Measurements from ENCODE around the gene HLF. TPM values are rescaled to one million over a fixed set of nuclear protein-coding genes. Genes with fewer than 3 reads are reported as not detected.

The HLF gene
- total and polyA plus RNA-seq, 7 experiments from 2014 or later, result 0.18 to 2.6 (median 0.36) TPM; not detected in 1

GRCh38 chr17:55354941-55355340 is 90.2 kb downstream of the HLF start:
- no peak overlapping the region for H3K4me3 ChIP-seq (ENCODE audit: low read length)
- no peaks in the 10 kb centered on the region for H3K9me3 ChIP-seq (ENCODE audit: control insufficient read depth in 2 of 3, low read length in 3 of 3)
- intact Hi-C loops (cut with micrococcal nuclease), result no loop called here
- no peak overlapping the region for H3K27ac ChIP-seq (ENCODE audit: low read depth, low read length)
- Mint-ChIP-seq H3K36me3 (no peaks in the 10 kb centered on the region), H3K27ac (no peak overlapping the region), H3K27me3 (peaks cover 5 to 31% (median 6%) of the 10 kb centered on the region in 5 donors), H3K9me3 (peaks cover 0 to 2% (median 0%) of the 10 kb centered on the region in 11 donors), H3K4me1 (peaks cover 0 to 24% (median 2%) of the 10 kb centered on the region in 7 donors), H3K4me3 (no peak overlapping the region)
- no peaks in the 10 kb centered on the region for H3K27me3 ChIP-seq (ENCODE audit: control insufficient read depth in 2 of 2, insufficient read depth in 2 of 2, low read length in 2 of 2)
- POLR2A ChIA-PET, result no interaction called here
- CTCF ChIA-PET, result interaction anchor here (1.5 to 3.1 kb wide), 3 partner anchors 7 to 159 kb away, joined by 4 to 9 read pairs (median 4); no protein-coding TSS in a partner anchor
- DNase-seq (no peak), ATAC-seq (no peak)
- no peaks in the 10 kb centered on the region for H3K36me3 ChIP-seq (ENCODE audit: control insufficient read depth in 2 of 3, insufficient read depth in 3 of 3, low read length in 3 of 3)
- H3K4me1 ChIP-seq (ENCODE audit: control insufficient read depth in 2 of 2, insufficient read depth in 2 of 2, low read length in 2 of 2), result no peaks in the 10 kb centered on the region

- peaks cover 6 to 15% (median 12%) of the 10 kb centered on the region in 11 donors for H3K9me3 Mint-ChIP-seq
- Histone ChIP-seq H3K9me3 (ENCODE audit: control insufficient read depth in 2 of 3, low read length in 3 of 3) (peaks cover 0 to 9% (median 0%) of the 10 kb centered on the region in 3 experiments), H3K4me3 (ENCODE audit: low read length) (no peak overlapping the region), H3K4me1 (ENCODE audit: control insufficient read depth in 2 of 2, insufficient read depth in 2 of 2, low read length in 2 of 2) (no peaks in the 10 kb centered on the region), H3K36me3 (ENCODE audit: control insufficient read depth in 2 of 3, insufficient read depth in 3 of 3, low read length in 3 of 3) (no peaks in the 10 kb centered on the region), H3K27ac (ENCODE audit: low read depth, low read length) (no peak overlapping the region), H3K27me3 (ENCODE audit: control insufficient read depth in 2 of 2, insufficient read depth in 2 of 2, low read length in 2 of 2) (no peaks in the 10 kb centered on the region)
- ATAC-seq (peak; percentile 87), DNase-seq (peak in 8 of 9 donors; percentile 18 to 62 (median 48))
- H3K27me3 Mint-ChIP-seq, result peaks cover 14 to 41% (median 15%) of the 10 kb centered on the region in 5 donors
- intact Hi-C loops (cut with micrococcal nuclease), result loop anchor here (1.0 to 2.0 kb wide), 3 partner anchors 64 to 363 kb away; partner anchors contain the start of gene MMD (in 1 of the 2)
- peaks cover 0 to 7% (median 6%) of the 10 kb centered on the region in 5 donors for H3K36me3 Mint-ChIP-seq
- H3K27ac Mint-ChIP-seq, result no peak overlapping the region
- ChIA-PET POLR2A (no interaction called here), CTCF (interaction anchor here (1.0 to 3.1 kb wide), 5 partner anchors 9 to 363 kb away, joined by 3 to 9 read pairs (median 5); no protein-coding TSS in a partner anchor)
- no peak overlapping the region for H3K4me3 Mint-ChIP-seq
- H3K4me1 Mint-ChIP-seq, result peaks cover 0 to 11% (median 2%) of the 10 kb centered on the region in 7 donors
Observed at GRCh38 chr17:55356434-55357328, 91.9 kb downstream of the HLF start.

- Mint-ChIP-seq H3K4me3 (no peak overlapping the region), H3K27ac (no peak overlapping the region), H3K4me1 (peaks cover 0 to 5% (median 2%) of the 10 kb centered on the region in 7 donors), H3K27me3 (peaks cover 19 to 29% (median 21%) of the 10 kb centered on the region in 5 donors), H3K9me3 (peaks cover 7 to 20% (median 14%) of the 10 kb centered on the region in 11 donors), H3K36me3 (peaks cover 0 to 7% (median 6%) of the 10 kb centered on the region in 5 donors)
- Histone ChIP-seq H3K27me3 (ENCODE audit: control insufficient read depth in 2 of 2, insufficient read depth in 2 of 2, low read length in 2 of 2) (no peaks in the 10 kb centered on the region), H3K4me3 (ENCODE audit: low read length) (no peak overlapping the region), H3K36me3 (ENCODE audit: control insufficient read depth in 2 of 3, insufficient read depth in 3 of 3, low read length in 3 of 3) (no peaks in the 10 kb centered on the region), H3K4me1 (ENCODE audit: control insufficient read depth in 2 of 2, insufficient read depth in 2 of 2, low read length in 2 of 2) (no peaks in the 10 kb centered on the region), H3K27ac (ENCODE audit: low read depth, low read length) (no peak overlapping the region), H3K9me3 (ENCODE audit: control insufficient read depth in 2 of 3, low read length in 3 of 3) (peaks cover 0 to 9% (median 0%) of the 10 kb centered on the region in 3 experiments)
- intact Hi-C loops (cut with micrococcal nuclease), result no loop called here
- ChIA-PET CTCF (interaction anchor here (0.8 to 1.8 kb wide), 2 partner anchors 9 to 13 kb away, joined by 3 to 6 read pairs; no protein-coding TSS in a partner anchor), POLR2A (no interaction called here)
- ATAC-seq (no peak), DNase-seq (no peak)
Observed at GRCh38 chr17:55360971-55361370, 96.2 kb downstream of the HLF start.

GRCh38 chr17:55363033-55363432 is 98.3 kb downstream of the HLF start:
- Mint-ChIP-seq H3K4me1 (no peaks in the 10 kb centered on the region), H3K27me3 (peaks cover 14 to 31% (median 16%) of the 10 kb centered on the region in 5 donors), H3K27ac (no peak overlapping the region), H3K9me3 (peaks cover 7 to 20% (median 14%) of the 10 kb centered on the region in 11 donors), H3K36me3 (peaks cover 0 to 7% (median 6%) of the 10 kb centered on the region in 5 donors), H3K4me3 (no peak overlapping the region)
- Histone ChIP-seq H3K27me3 (ENCODE audit: control insufficient read depth in 2 of 2, insufficient read depth in 2 of 2, low read length in 2 of 2) (no peaks in the 10 kb centered on the region), H3K4me3 (ENCODE audit: low read length) (no peak overlapping the region), H3K36me3 (ENCODE audit: control insufficient read depth in 2 of 3, insufficient read depth in 3 of 3, low read length in 3 of 3) (no peaks in the 10 kb centered on the region), H3K27ac (ENCODE audit: low read depth, low read length) (no peak overlapping the region), H3K4me1 (ENCODE audit: control insufficient read depth in 2 of 2, insufficient read depth in 2 of 2, low read length in 2 of 2) (no peaks in the 10 kb centered on the region), H3K9me3 (ENCODE audit: control insufficient read depth in 2 of 3, low read length in 3 of 3) (peaks cover 0 to 9% (median 0%) of the 10 kb centered on the region in 3 experiments)
- CTCF ChIA-PET, result interaction anchor here (1.1 kb wide), 1 partner anchor 9 kb away, joined by 3 read pairs; no protein-coding TSS in a partner anchor
- no peak for ATAC-seq
- POLR2A ChIA-PET, result no interaction called here
- intact Hi-C loops (cut with micrococcal nuclease), result no loop called here
- DNase-seq, result no peak

- no peak overlapping the region for H3K4me3 Mint-ChIP-seq
- ATAC-seq (no peak), DNase-seq (no peak)
- ChIA-PET POLR2A (no interaction called here), CTCF (no interaction called here)
- Histone ChIP-seq H3K27ac (ENCODE audit: low read depth, low read length) (no peak overlapping the region), H3K36me3 (ENCODE audit: control insufficient read depth in 2 of 3, insufficient read depth in 3 of 3, low read length in 3 of 3) (no peaks in the 10 kb centered on the region), H3K27me3 (ENCODE audit: control insufficient read depth in 2 of 2, insufficient read depth in 2 of 2, low read length in 2 of 2) (no peaks in the 10 kb centered on the region), H3K4me3 (ENCODE audit: low read length) (no peak overlapping the region), H3K4me1 (ENCODE audit: control insufficient read depth in 2 of 2, insufficient read depth in 2 of 2, low read length in 2 of 2) (no peaks in the 10 kb centered on the region), H3K9me3 (ENCODE audit: control insufficient read depth in 2 of 3, low read length in 3 of 3) (peaks cover 0 to 6% (median 0%) of the 10 kb centered on the region in 3 experiments)
- peaks cover under 1 to 14% (median 6%) of the 10 kb centered on the region in 11 donors for H3K9me3 Mint-ChIP-seq
- H3K27ac Mint-ChIP-seq, result no peak overlapping the region
- H3K36me3 Mint-ChIP-seq, result peaks cover 0 to 4% (median 2%) of the 10 kb centered on the region in 5 donors
- peaks cover 9 to 27% (median 10%) of the 10 kb centered on the region in 5 donors for H3K27me3 Mint-ChIP-seq
- intact Hi-C loops (cut with micrococcal nuclease), result no loop called here
- H3K4me1 Mint-ChIP-seq, result peaks cover 0 to 5% (median 0%) of the 10 kb centered on the region in 7 donors
Observed at GRCh38 chr17:55366020-55366481, 101.3 kb downstream of the HLF start.

- ChIA-PET CTCF (no interaction called here), POLR2A (no interaction called here)
- no peaks in the 10 kb centered on the region for H3K4me1 ChIP-seq (ENCODE audit: control insufficient read depth in 2 of 2, insufficient read depth in 2 of 2, low read length in 2 of 2)
- H3K27me3 Mint-ChIP-seq, result peaks cover 0 to 17% (median 3%) of the 10 kb centered on the region in 5 donors
- H3K27ac ChIP-seq (ENCODE audit: low read depth, low read length), result no peak overlapping the region
- no peak overlapping the region for H3K27ac Mint-ChIP-seq
- no peaks in the 10 kb centered on the region for H3K36me3 ChIP-seq (ENCODE audit: control insufficient read depth in 2 of 3, insufficient read depth in 3 of 3, low read length in 3 of 3)
- H3K4me3 ChIP-seq (ENCODE audit: low read length), result no peak overlapping the region
- intact Hi-C loops (cut with micrococcal nuclease), result no loop called here
- peaks cover under 1 to 22% (median 8%) of the 10 kb centered on the region in 11 donors for H3K9me3 Mint-ChIP-seq
- H3K27me3 ChIP-seq (ENCODE audit: control insufficient read depth in 2 of 2, insufficient read depth in 2 of 2, low read length in 2 of 2), result no peaks in the 10 kb centered on the region
- no peak for DNase-seq
- H3K4me3 Mint-ChIP-seq, result peak overlapping the region in 1 of 10 donors; percentile 28
- H3K9me3 ChIP-seq (ENCODE audit: control insufficient read depth in 2 of 3, low read length in 3 of 3), result no peaks in the 10 kb centered on the region
- H3K4me1 Mint-ChIP-seq, result peaks cover 0 to 5% (median 0%) of the 10 kb centered on the region in 7 donors
- no peak for ATAC-seq
- H3K36me3 Mint-ChIP-seq, result peaks cover 0 to 7% (median 4%) of the 10 kb centered on the region in 5 donors
Observed at GRCh38 chr17:55368706-55369105, 103.9 kb downstream of the HLF start.
